GM12892 (cell line): ENCODE results near the gene TSPAN14.

Experiments
- POLR2A ChIP-seq: IDR thresholded peaks from 2 replicates; pipeline ENCODE4 v1.6.1; 2011; ENCODE audit warnings: low read depth, low read length, control low read depth
- POLR2AphosphoS5 ChIP-seq: IDR thresholded peaks from 2 replicates; pipeline ENCODE4 v1.6.1; 2011; ENCODE audit warnings: low read depth, low read length, control low read depth
- TAF1 ChIP-seq: IDR thresholded peaks from 2 replicates; pipeline ENCODE4 v1.6.1; 2011; ENCODE audit warnings: low read depth, mild to moderate bottlenecking, control low read depth, low read length, borderline replicate concordance

- no peak for TF ChIP-seq TAF1
- no peak for TF ChIP-seq POLR2A
- TF ChIP-seq POLR2AphosphoS5: no peak
Measured at GRCh38 chr10:80477813-80478212, 23.7 kb downstream of the TSPAN14 start.
